GM19023 (cell line): ENCODE measurements around the gene STN1.

Source experiments
- ATAC-seq: cut with Tn5 transposase; IDR thresholded peaks from one replicate; pipeline ENCODE4 v1.9.1; 2021; ENCODE audit warnings: mild to moderate bottlenecking, moderate library complexity; ENCODE audit not compliant: unreplicated experiment

Gene STN1

GRCh38 chr10:103918053-103918846 lies at the start of gene STN1:
STN1 (minus strand) TSS chr10:103918184; CDS start chr10:103917594, 590 bp downstream.
- peak; percentile 93 for ATAC-seq

GRCh38 chr10:103967448-103968071 lies 49.6 kb upstream of the STN1 start:
- peak; percentile 45 for ATAC-seq

- ATAC-seq: peak; percentile 86
Observed at GRCh38 chr10:103966671-103967447, 48.9 kb upstream of the STN1 start, which contains the start of gene SLK. SLK (plus strand) TSS chr10:103967140; CDS start chr10:103967746, 606 bp downstream.

GRCh38 chr10:103960103-103960502 lies 42.1 kb upstream of the STN1 start:
- no peak for ATAC-seq

- no peak for ATAC-seq
Observed at GRCh38 chr10:103958996-103959395, 41.0 kb upstream of the STN1 start.

- no peak for ATAC-seq
Observed at GRCh38 chr10:103954543-103954942, 36.6 kb upstream of the STN1 start.

GRCh38 chr10:103951942-103952341 lies 34.0 kb upstream of the STN1 start:
- no peak for ATAC-seq

- no peak for ATAC-seq
Observed at GRCh38 chr10:103951183-103951582, 33.2 kb upstream of the STN1 start.

- ATAC-seq: no peak
Observed at GRCh38 chr10:103949728-103950127, 31.7 kb upstream of the STN1 start.

GRCh38 chr10:103947799-103948516 lies 30.0 kb upstream of the STN1 start:
- ATAC-seq: no peak

GRCh38 chr10:103942866-103943265 lies 24.9 kb upstream of the STN1 start:
- ATAC-seq: no peak

- no peak for ATAC-seq
Observed at GRCh38 chr10:103941801-103942200, 23.8 kb upstream of the STN1 start.

GRCh38 chr10:103939522-103939921 lies 21.5 kb upstream of the STN1 start:
- no peak for ATAC-seq

- no peak for ATAC-seq
Observed at GRCh38 chr10:103936022-103936421, 18.0 kb upstream of the STN1 start.

GRCh38 chr10:103934308-103934707 lies 16.3 kb upstream of the STN1 start:
- no peak for ATAC-seq

- no peak for ATAC-seq
Observed at GRCh38 chr10:103933557-103934121, 15.7 kb upstream of the STN1 start.

GRCh38 chr10:103932971-103933370 lies 15.0 kb upstream of the STN1 start:
- no peak for ATAC-seq

- no peak for ATAC-seq
Observed at GRCh38 chr10:103932271-103932670, 14.3 kb upstream of the STN1 start.

GRCh38 chr10:103931603-103932002 lies 13.6 kb upstream of the STN1 start:
- no peak for ATAC-seq

GRCh38 chr10:103930881-103931280 lies 12.9 kb upstream of the STN1 start:
- ATAC-seq: no peak

GRCh38 chr10:103930449-103930848 lies 12.5 kb upstream of the STN1 start:
- ATAC-seq: no peak
